ENCODE data around the gene SIX2.

Gene SIX2

GRCh38 chr2:44996356-44996755 lies 12.9 kb downstream of the SIX2 start:
- H2AFZ ChIP-seq (ENCODE audit: low read length): no peak overlapping the region
- no peaks in the 10 kb centered on the region for H4K20me1 ChIP-seq (ENCODE audit: insufficient read depth, low read length, poor library complexity, severe bottlenecking)
- no peak overlapping the region for H3K9ac ChIP-seq (ENCODE audit: low read depth, low read length, poor library complexity, severe bottlenecking)
- H3K79me2 ChIP-seq (ENCODE audit: insufficient read depth, low read length): no peaks in the 10 kb centered on the region
- H3F3A ChIP-seq (ENCODE audit: low read depth): no peaks in the 10 kb centered on the region
- no peaks in the 10 kb centered on the region; the same call in 1 of the 2 replicates for H3K9me3 ChIP-seq (ENCODE audit: insufficient read depth, low read depth, low read length)
- H3K36me3 ChIP-seq (ENCODE audit: insufficient read depth, low read length): no peaks in the 10 kb centered on the region
- H3K4me1 ChIP-seq (ENCODE audit: insufficient read depth, low read length, poor library complexity, severe bottlenecking): no peaks in the 10 kb centered on the region
- H3K4me2 ChIP-seq (ENCODE audit: low read depth, low read length, poor library complexity, severe bottlenecking): no peak overlapping the region
- H3K9me2 ChIP-seq (replicated peaks; ENCODE audit: low read depth, low read length): no peaks in the 10 kb centered on the region
- no peaks in the 10 kb centered on the region for H3K27me3 ChIP-seq (ENCODE audit: insufficient read depth, low read length, poor library complexity, severe bottlenecking)
- TF ChIP-seq, protein P1, sequence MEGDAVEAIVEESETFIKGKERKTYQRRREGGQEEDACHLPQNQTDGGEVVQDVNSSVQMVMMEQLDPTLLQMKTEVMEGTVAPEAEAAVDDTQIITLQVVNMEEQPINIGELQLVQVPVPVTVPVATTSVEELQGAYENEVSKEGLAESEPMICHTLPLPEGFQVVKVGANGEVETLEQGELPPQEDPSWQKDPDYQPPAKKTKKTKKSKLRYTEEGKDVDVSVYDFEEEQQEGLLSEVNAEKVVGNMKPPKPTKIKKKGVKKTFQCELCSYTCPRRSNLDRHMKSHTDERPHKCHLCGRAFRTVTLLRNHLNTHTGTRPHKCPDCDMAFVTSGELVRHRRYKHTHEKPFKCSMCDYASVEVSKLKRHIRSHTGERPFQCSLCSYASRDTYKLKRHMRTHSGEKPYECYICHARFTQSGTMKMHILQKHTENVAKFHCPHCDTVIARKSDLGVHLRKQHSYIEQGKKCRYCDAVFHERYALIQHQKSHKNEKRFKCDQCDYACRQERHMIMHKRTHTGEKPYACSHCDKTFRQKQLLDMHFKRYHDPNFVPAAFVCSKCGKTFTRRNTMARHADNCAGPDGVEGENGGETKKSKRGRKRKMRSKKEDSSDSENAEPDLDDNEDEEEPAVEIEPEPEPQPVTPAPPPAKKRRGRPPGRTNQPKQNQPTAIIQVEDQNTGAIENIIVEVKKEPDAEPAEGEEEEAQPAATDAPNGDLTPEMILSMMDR (conservative IDR thresholded peaks at IDR 0.05; ENCODE audit: low read length): no peak
- no peak for TF ChIP-seq EZH2phosphoT487 (IDR thresholded peaks at IDR 0.05; ENCODE audit: borderline replicate concordance)
- no peak overlapping the region for H3K4me3 ChIP-seq (ENCODE audit: low read length, poor library complexity, severe bottlenecking)

DNA sequence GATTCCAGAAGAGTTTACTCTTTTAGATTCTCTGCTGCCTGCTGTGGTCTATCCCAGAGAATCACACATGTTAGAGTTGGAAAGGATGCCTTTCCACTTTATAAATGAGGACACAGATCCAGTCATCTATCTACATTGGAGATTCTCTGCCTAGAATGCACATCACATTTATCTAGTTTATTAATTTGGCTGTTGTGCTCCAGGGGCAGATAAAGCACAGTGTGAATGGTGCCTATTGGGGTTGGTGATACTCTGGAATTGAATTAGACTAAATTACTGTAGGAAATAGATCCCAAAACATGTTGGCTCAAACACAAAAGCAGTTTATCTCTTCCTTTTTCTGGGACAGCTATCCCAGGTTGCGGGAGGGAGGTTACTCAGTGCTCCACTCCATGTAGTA lies 14.9 kb downstream of the SIX2 start:
- H3K9me2 ChIP-seq (replicated peaks; ENCODE audit: low read depth, low read length): no peaks in the 10 kb centered on the region
- H3F3A ChIP-seq (ENCODE audit: low read depth): no peaks in the 10 kb centered on the region
- no peaks in the 10 kb centered on the region; the same call in 1 of the 2 replicates for H3K9me3 ChIP-seq (ENCODE audit: insufficient read depth, low read depth, low read length)
- no peaks in the 10 kb centered on the region for H4K20me1 ChIP-seq (ENCODE audit: insufficient read depth, low read length, poor library complexity, severe bottlenecking)
- no peak overlapping the region for H2AFZ ChIP-seq (ENCODE audit: low read length)
- no peak overlapping the region for H3K9ac ChIP-seq (ENCODE audit: low read depth, low read length, poor library complexity, severe bottlenecking)
- no peaks in the 10 kb centered on the region for H3K36me3 ChIP-seq (ENCODE audit: insufficient read depth, low read length)
- H3K4me3 ChIP-seq (ENCODE audit: low read length, poor library complexity, severe bottlenecking): no peak overlapping the region
- TF ChIP-seq, protein P1 (conservative IDR thresholded peaks at IDR 0.05; ENCODE audit: low read length): no peak
- no peak for TF ChIP-seq EZH2phosphoT487 (IDR thresholded peaks at IDR 0.05; ENCODE audit: borderline replicate concordance)
- H3K27me3 ChIP-seq (ENCODE audit: insufficient read depth, low read length, poor library complexity, severe bottlenecking): no peaks in the 10 kb centered on the region
- H3K4me1 ChIP-seq (ENCODE audit: insufficient read depth, low read length, poor library complexity, severe bottlenecking): no peaks in the 10 kb centered on the region
- H3K4me2 ChIP-seq (ENCODE audit: low read depth, low read length, poor library complexity, severe bottlenecking): no peak overlapping the region
- H3K79me2 ChIP-seq (ENCODE audit: insufficient read depth, low read length): no peaks in the 10 kb centered on the region

GRCh38 chr2:44989176-44989575 lies 20.1 kb downstream of the SIX2 start:
- H3K4me1 ChIP-seq (ENCODE audit: insufficient read depth, low read length, poor library complexity, severe bottlenecking): no peaks in the 10 kb centered on the region
- no peaks in the 10 kb centered on the region for H3F3A ChIP-seq (ENCODE audit: low read depth)
- no peaks in the 10 kb centered on the region for H4K20me1 ChIP-seq (ENCODE audit: insufficient read depth, low read length, poor library complexity, severe bottlenecking)
- no peak overlapping the region for H3K9ac ChIP-seq (ENCODE audit: low read depth, low read length, poor library complexity, severe bottlenecking)
- H3K27me3 ChIP-seq (ENCODE audit: insufficient read depth, low read length, poor library complexity, severe bottlenecking): no peaks in the 10 kb centered on the region
- H3K9me3 ChIP-seq (ENCODE audit: insufficient read depth, low read depth, low read length): peaks cover 5% of the 10 kb centered on the region; the same call in 1 of the 2 replicates
- no peak overlapping the region for H2AFZ ChIP-seq (ENCODE audit: low read length)
- H3K36me3 ChIP-seq (ENCODE audit: insufficient read depth, low read length): no peaks in the 10 kb centered on the region
- no peak for TF ChIP-seq EZH2phosphoT487 (IDR thresholded peaks at IDR 0.05; ENCODE audit: borderline replicate concordance)
- TF ChIP-seq, protein P1 (conservative IDR thresholded peaks at IDR 0.05; ENCODE audit: low read length): no peak
- H3K9me2 ChIP-seq (replicated peaks; ENCODE audit: low read depth, low read length): no peaks in the 10 kb centered on the region
- no peak overlapping the region for H3K4me2 ChIP-seq (ENCODE audit: low read depth, low read length, poor library complexity, severe bottlenecking)
- no peaks in the 10 kb centered on the region for H3K79me2 ChIP-seq (ENCODE audit: insufficient read depth, low read length)
- H3K4me3 ChIP-seq (ENCODE audit: low read length, poor library complexity, severe bottlenecking): no peak overlapping the region
